Lung (tissue), 12 donors: ENCODE measurements around the gene TTLL10. TPM values are rescaled to one million over a fixed set of nuclear protein-coding genes. Genes with fewer than 3 reads are reported as not detected.

Experiments
- ATAC-seq: fragments of 200-7000 bp; cut with Tn5 transposase; one replicate; pipeline ENCODE4 v1.9.1; 2020; ENCODE audit warnings: moderate number of reproducible peaks; ENCODE audit not compliant: insufficient read depth, low FRiP score
- DNase-seq, 3 donors: peaks; one replicate each; pipeline ENCODE4 v3.0.0-alpha.2; 2013 to 2017
- H3K27ac ChIP-seq, 2 donors: one replicate each; pipeline ENCODE4 v1.5.1; 2013; ENCODE audit warnings: mild to moderate bottlenecking in 2 of 2, moderate library complexity in 2 of 2, control low read depth in 1 of 2, inconsistent platforms in 1 of 2, low read depth in 1 of 2, low read length in 1 of 2
- H3K27me3 ChIP-seq, 3 donors: one replicate each; pipeline ENCODE4 v1.5.1; 2013; ENCODE audit warnings: low read length in 2 of 3; ENCODE audit not compliant: control insufficient read depth in 3 of 3, insufficient read depth in 3 of 3
- H3K36me3 ChIP-seq, 4 donors: one replicate each; pipeline ENCODE4 v1.5.1; 2013; ENCODE audit warnings: low read length in 4 of 4, mild to moderate bottlenecking in 1 of 4, moderate library complexity in 1 of 4; ENCODE audit not compliant: control insufficient read depth in 4 of 4, insufficient read depth in 4 of 4
- H3K4me1 ChIP-seq, 5 donors: one replicate each; pipeline ENCODE4 v1.5.1; 2013; ENCODE audit warnings: low read length in 5 of 5, mild to moderate bottlenecking in 2 of 5, moderate library complexity in 1 of 5; ENCODE audit not compliant: control insufficient read depth in 5 of 5, insufficient read depth in 5 of 5
- H3K4me3 ChIP-seq: one replicate; pipeline ENCODE4 v1.5.1; 2013; ENCODE audit warnings: mild to moderate bottlenecking, control low read depth, moderate library complexity
- H3K9ac ChIP-seq, 2 donors: one replicate each; pipeline ENCODE4 v1.5.1; 2013; ENCODE audit warnings: low read length in 2 of 2, control low read depth in 1 of 2; ENCODE audit not compliant: insufficient read depth in 1 of 2
- H3K9me3 ChIP-seq, 4 donors: one replicate each; pipeline ENCODE4 v1.5.1; 2013; ENCODE audit warnings: low read length in 3 of 4, mild to moderate bottlenecking in 1 of 4, moderate library complexity in 1 of 4; ENCODE audit not compliant: control insufficient read depth in 4 of 4, insufficient read depth in 3 of 4
- CTCF ChIP-seq: IDR thresholded peaks from 2 replicates; pipeline ENCODE4 v1.5.1; 2012; ENCODE audit warnings: mild to moderate bottlenecking; ENCODE audit errors: control extremely low read depth, extremely low read depth
- WGBS, 2 donors: extraction: QIAGEN DNeasy Blood & Tissue Kit; methylation state at CpG; one replicate each; pipeline ENCODE4 v1.1.7; 2013; 5-methylcytosine and 5-hydroxymethylcytosine counted together
- polyA plus RNA-seq, 2 donors: library from polyadenylated mRNA; stranded (reverse); fragments of 200-250 nt; gene quantifications; one replicate each; pipeline ENCODE4 v1.2.1, GENCODE V29; 2013
- total RNA-seq, 2 donors: library from RNA; depleted of rRNA in 1 of 2; stranded (reverse); fragments of >200 nt in 1 of 2; gene quantifications; one replicate each; pipeline ENCODE4 v1.2.1, GENCODE V29; 2014 to 2021
- donor health status: control.
- donor health status: control.
- donor health status: Bipolar disorder and iron deficiency.
- donor health status: healthy.
- donor health status: DM: yes; HTN: yes; CAD: no.

TTLL10 gene
- total and polyA plus RNA-seq, 4 donors, result 3.7 to 19.7 (median 4.5) TPM

- DNase-seq, result no peak
- Histone ChIP-seq H3K9ac (no peak overlapping the region), H3K4me3 (no peak overlapping the region), H3K9me3 (peaks cover 0 to 7% (median 0%) of the 10 kb centered on the region in 4 donors), H3K27me3 (peaks cover 0 to 27% (median 3%) of the 10 kb centered on the region in 3 donors), H3K27ac (no peak overlapping the region), H3K36me3 (no peaks in the 10 kb centered on the region), H3K4me1 (peaks cover 0 to 9% (median 0%) of the 10 kb centered on the region in 5 donors)
- TF ChIP-seq CTCF, result no peak
- 54 to 67% methylated on average over 10 to 11 of the region's 11 CpGs for WGBS, 2 donors
- no peak for ATAC-seq
These were observed 66.7 kb downstream of the TTLL10 start for GRCh38 chr1:1240348-1240732.

- Histone ChIP-seq H3K4me3 (no peak overlapping the region), H3K27ac (no peak overlapping the region), H3K27me3 (peaks cover 0 to 32% (median 10%) of the 10 kb centered on the region in 3 donors), H3K9ac (no peak overlapping the region), H3K9me3 (peaks cover 0 to 6% (median 0%) of the 10 kb centered on the region in 4 donors), H3K4me1 (peaks cover 0 to 9% (median 0%) of the 10 kb centered on the region in 5 donors), H3K36me3 (no peaks in the 10 kb centered on the region)
- no peak for DNase-seq
- ATAC-seq, result no peak
- 62 to 67% methylated on average over 19 to 23 of the region's 23 CpGs for whole genome bisulfite sequencing, 2 donors
- TF ChIP-seq CTCF, result no peak
These were observed 67.3 kb downstream of the TTLL10 start for GRCh38 chr1:1240822-1241587.

GRCh38 chr1:1241588-1242219 lies 68.0 kb downstream of the TTLL10 start:
- peaks cover 0 to 33% (median 14%) of the 10 kb centered on the region in 3 donors for H3K27me3 ChIP-seq
- ATAC-seq (no peak), DNase-seq (no peak)
- no peak overlapping the region for H3K4me3 ChIP-seq
- H3K4me1 ChIP-seq, result peaks cover 0 to 11% (median 0%) of the 10 kb centered on the region in 5 donors
- H3K27ac ChIP-seq, result no peak overlapping the region
- no peak overlapping the region for H3K9ac ChIP-seq
- TF ChIP-seq CTCF, result no peak
- peaks cover 0 to 6% (median 0%) of the 10 kb centered on the region in 4 donors for H3K9me3 ChIP-seq
- 91 to 92% methylated on average over 26 of the region's 26 CpGs for WGBS, 2 donors
- no peaks in the 10 kb centered on the region for H3K36me3 ChIP-seq
